CD4-positive, alpha-beta T cell treated with Interleukin-1 beta for 1 hour (primary cell): Measurements from ENCODE around the gene PECR.
"Not testable (repeated sequence)": the region's sequence is repeated elsewhere in the genome, so short reads cannot be mapped to it uniquely, and the experiment has no call there.

Source experiments
- DNase-seq, 2 donors: peaks; one replicate each; pipeline ENCODE4 v3.0.0-alpha.2; 2020 to 2022

Gene PECR

GRCh38 chr2:215998636-215999035, 83.0 kb downstream of the PECR start:
- no peak for DNase-seq

DNA sequence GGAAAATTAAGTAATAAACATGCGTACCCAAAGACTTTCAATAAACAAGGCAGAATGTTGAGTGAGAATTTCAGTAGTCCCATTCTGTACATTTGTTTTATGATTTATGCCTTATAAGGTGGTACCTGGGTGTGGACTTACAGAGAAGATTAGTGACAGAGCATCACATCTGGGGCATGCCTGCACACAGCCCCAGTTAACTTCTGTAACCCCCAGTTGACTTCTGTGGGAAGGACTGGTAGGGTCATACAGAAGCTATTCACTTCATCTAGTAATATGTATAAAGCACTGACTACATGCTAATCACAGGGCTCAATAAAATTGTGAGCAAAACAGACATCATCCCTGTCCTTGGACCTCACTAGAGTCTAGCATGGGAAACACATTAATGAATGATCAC, 84.4 kb downstream of the PECR start:
- no peak for DNase-seq

- DNase-seq = no peak
These were observed 86.7 kb downstream of the PECR start for GRCh38 chr2:215994911-215995310.

DNA sequence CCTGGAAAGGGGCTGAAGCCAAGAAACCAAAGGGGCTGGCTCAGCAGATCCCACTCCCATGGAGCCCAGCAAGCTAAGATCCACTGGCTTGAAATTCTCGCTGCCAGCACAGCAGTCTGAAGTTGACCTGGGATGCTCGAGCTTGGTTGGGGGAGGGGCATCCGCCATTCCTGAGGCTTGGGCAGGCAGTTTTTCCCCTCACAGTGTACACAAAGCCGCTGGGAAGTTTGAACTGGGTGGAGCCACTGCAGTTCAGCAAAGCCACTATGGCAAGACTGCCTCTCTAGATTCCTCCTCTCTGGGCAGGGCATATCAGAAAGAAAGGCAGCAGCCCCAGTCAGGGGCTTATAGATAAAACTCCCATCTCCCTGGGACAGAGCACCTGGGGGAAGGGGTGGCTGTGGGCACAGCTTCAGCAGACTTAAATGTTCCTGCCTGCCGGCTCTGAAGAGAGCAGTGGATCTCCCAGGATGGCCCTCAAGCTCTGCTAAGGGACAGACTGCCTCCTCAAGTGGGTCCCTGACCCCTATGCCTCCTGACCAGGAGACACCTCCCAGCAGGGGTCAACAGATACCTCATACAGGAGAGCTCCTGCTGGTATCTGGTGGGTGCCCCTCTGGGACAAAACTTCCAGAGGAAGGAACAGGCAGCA, 92.9 kb downstream of the PECR start:
- not testable (repeated sequence) for DNase-seq
